Colonic mucosa (tissue), 4 donors: ENCODE data around the gene BPIFB2. TPM values are rescaled to one million over a fixed set of nuclear protein-coding genes. Genes with fewer than 3 reads are reported as not detected.

Source experiments
- DNase-seq: peaks from one replicate; pipeline ENCODE4 v3.0.0-alpha.2; 2020
- H3K27ac ChIP-seq: fragments of 200-600 bp; one replicate; pipeline ENCODE4 v1.8.0; 2021
- H3K27me3 ChIP-seq: fragments of 200-600 bp; one replicate; pipeline ENCODE4 v1.8.0; 2021
- H3K36me3 ChIP-seq: fragments of 200-600 bp; one replicate; pipeline ENCODE4 v1.8.0; 2021
- H3K4me1 ChIP-seq: fragments of 200-600 bp; one replicate; pipeline ENCODE4 v1.8.0; 2021; ENCODE audit warnings: mild to moderate bottlenecking
- H3K4me3 ChIP-seq: fragments of 200-600 bp; one replicate; pipeline ENCODE4 v1.8.0; 2021
- H3K9ac ChIP-seq, 2 donors: one replicate each; pipeline ENCODE4 v1.7.0; 2013; ENCODE audit warnings: control low read depth in 2 of 2, low read depth in 2 of 2, low read length in 2 of 2
- H3K9me3 ChIP-seq: fragments of 200-600 bp; one replicate; pipeline ENCODE4 v1.8.0; 2021
- intact Hi-C: fragments of 100-400 bp; cut with DNase I; formaldehyde crosslinking; loops from one replicate; pipeline ENCODE4 v1.14.1; 2022
- total RNA-seq, 2 donors: library from RNA; stranded (reverse); fragmentation: NEBNext Ultra II Directional in 1 of 2; extraction: Animal tissue kit (Norgen Biotek cat#: 25700) in 1 of 2; gene quantifications; one replicate each; pipeline ENCODE4 v1.2.1, GENCODE V29; 2021
- TF ChIP-seq, protein P1 (sequence below): fragments of 200-600 bp; IDR thresholded peaks from one replicate; pipeline ENCODE4 v1.8.0; 2022; ENCODE audit warnings: antibody characterized with exemption, mild to moderate bottlenecking
- donor health status: healthy.
- donor health status: DM: no; HTN: no; CAD: no.
- donor health status: DM: no; HTN: no; CAD: no.

Gene BPIFB2
- total RNA-seq, 2 donors from 2014 or later, result 0.35 TPM; not detected in 1

GRCh38 chr20:33070111-33071053 is 62.9 kb downstream of the BPIFB2 start:
- H3K27me3 ChIP-seq, result no peaks in the 10 kb centered on the region
- DNase-seq, result no peak
- intact Hi-C loops, result no loop called here
- H3K36me3 ChIP-seq, result no peaks in the 10 kb centered on the region
- TF ChIP-seq, protein P1, sequence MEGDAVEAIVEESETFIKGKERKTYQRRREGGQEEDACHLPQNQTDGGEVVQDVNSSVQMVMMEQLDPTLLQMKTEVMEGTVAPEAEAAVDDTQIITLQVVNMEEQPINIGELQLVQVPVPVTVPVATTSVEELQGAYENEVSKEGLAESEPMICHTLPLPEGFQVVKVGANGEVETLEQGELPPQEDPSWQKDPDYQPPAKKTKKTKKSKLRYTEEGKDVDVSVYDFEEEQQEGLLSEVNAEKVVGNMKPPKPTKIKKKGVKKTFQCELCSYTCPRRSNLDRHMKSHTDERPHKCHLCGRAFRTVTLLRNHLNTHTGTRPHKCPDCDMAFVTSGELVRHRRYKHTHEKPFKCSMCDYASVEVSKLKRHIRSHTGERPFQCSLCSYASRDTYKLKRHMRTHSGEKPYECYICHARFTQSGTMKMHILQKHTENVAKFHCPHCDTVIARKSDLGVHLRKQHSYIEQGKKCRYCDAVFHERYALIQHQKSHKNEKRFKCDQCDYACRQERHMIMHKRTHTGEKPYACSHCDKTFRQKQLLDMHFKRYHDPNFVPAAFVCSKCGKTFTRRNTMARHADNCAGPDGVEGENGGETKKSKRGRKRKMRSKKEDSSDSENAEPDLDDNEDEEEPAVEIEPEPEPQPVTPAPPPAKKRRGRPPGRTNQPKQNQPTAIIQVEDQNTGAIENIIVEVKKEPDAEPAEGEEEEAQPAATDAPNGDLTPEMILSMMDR, result no peak
- no peaks in the 10 kb centered on the region for H3K4me1 ChIP-seq
- no peaks in the 10 kb centered on the region for H3K9me3 ChIP-seq
- H3K27ac ChIP-seq, result no peak overlapping the region
- H3K4me3 ChIP-seq, result no peak overlapping the region
- no peak overlapping the region for H3K9ac ChIP-seq

- Histone ChIP-seq H3K4me1 (no peaks in the 10 kb centered on the region), H3K36me3 (no peaks in the 10 kb centered on the region), H3K27me3 (no peaks in the 10 kb centered on the region), H3K9ac (no peak overlapping the region), H3K9me3 (no peaks in the 10 kb centered on the region), H3K27ac (no peak overlapping the region), H3K4me3 (no peak overlapping the region)
- no peak for DNase-seq
- TF ChIP-seq, protein P1, result no peak
- intact Hi-C loops, result no loop called here
Observed at GRCh38 chr20:33071198-33071597, 63.7 kb downstream of the BPIFB2 start.

DNA sequence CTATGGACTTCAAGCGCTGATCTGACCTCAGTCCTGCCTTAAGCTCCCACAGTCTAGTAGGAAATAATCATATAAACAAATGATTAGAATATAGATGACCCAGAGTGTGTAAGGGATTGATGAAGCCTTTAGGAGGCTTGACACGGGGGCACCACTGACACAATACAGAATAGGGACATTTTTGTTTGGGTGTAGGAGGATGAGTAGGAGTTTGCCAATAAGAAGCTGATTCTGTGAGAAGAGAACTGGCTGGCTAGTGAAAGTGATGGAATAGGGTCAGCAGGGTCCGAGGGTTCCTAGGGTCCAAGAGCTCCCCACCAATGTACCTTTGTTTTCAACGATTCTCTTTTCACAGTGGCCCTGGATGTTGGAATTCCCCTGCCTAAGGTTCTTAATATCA is 64.9 kb downstream of the BPIFB2 start:
- H3K27ac ChIP-seq, result no peak overlapping the region
- H3K9ac ChIP-seq, result no peak overlapping the region
- TF ChIP-seq, protein P1, result no peak
- no peak for DNase-seq
- no peaks in the 10 kb centered on the region for H3K36me3 ChIP-seq
- no peak overlapping the region for H3K4me3 ChIP-seq
- intact Hi-C loops, result no loop called here
- H3K9me3 ChIP-seq, result no peaks in the 10 kb centered on the region
- no peaks in the 10 kb centered on the region for H3K27me3 ChIP-seq
- H3K4me1 ChIP-seq, result no peaks in the 10 kb centered on the region

DNA sequence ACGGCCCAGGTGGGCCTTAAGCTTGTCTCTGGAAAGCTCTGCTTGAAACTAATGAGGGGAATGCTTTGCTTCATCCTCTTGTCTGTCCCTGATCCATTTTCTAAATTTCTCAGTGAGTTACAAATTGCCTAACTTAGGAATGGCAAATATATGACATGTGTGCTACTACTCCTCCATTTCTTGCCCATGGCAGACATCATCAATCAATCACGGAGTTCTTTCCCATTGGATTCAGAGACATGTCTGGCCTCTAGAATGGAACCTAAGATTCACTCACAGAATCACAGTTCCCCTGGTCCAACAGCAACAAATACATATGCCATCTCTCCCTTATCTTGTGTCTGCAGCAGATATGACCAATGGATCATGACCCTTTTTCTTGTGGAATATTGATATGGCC is 65.3 kb downstream of the BPIFB2 start:
- no peak for DNase-seq
- TF ChIP-seq, protein P1, result no peak
- H3K9ac ChIP-seq, result no peak overlapping the region
- H3K4me3 ChIP-seq, result no peak overlapping the region
- no peaks in the 10 kb centered on the region for H3K9me3 ChIP-seq
- H3K27ac ChIP-seq, result no peak overlapping the region
- H3K36me3 ChIP-seq, result no peaks in the 10 kb centered on the region
- intact Hi-C loops, result no loop called here
- H3K27me3 ChIP-seq, result no peaks in the 10 kb centered on the region
- H3K4me1 ChIP-seq, result no peaks in the 10 kb centered on the region

Other genes starting within 250 kb of the BPIFB2 start
- 1 to 10 TPM in 1 of 2 donors, under 1 TPM in 1; 0.80 to 3.3 TPM for gene DNMT3B, start 245.3 kb upstream of the BPIFB2 start, total RNA-seq
- gene MAPRE1, start 187.8 kb upstream of the BPIFB2 start, total RNA-seq, result 100 to 1,000 TPM in 1 of 2 donors, 10 to 100 TPM in 1; 88.7 to 101 TPM
- under 1 TPM; 0.11 to 0.72 TPM for gene EFCAB8, start 148.8 kb upstream of the BPIFB2 start, total RNA-seq
- gene SUN5, start 3.3 kb upstream of the BPIFB2 start, total RNA-seq, result not detected
- gene BPIFB6, start 23.9 kb downstream of the BPIFB2 start, total RNA-seq, result not detected
- gene BPIFB3, start 46.2 kb downstream of the BPIFB2 start, total RNA-seq, result not detected
- not detected for gene BPIFB4, start 71.9 kb downstream of the BPIFB2 start, total RNA-seq
- not detected for gene BPIFA2, start 160.5 kb downstream of the BPIFB2 start, total RNA-seq
- gene BPIFA3, start 209.6 kb downstream of the BPIFB2 start, total RNA-seq, result not detected
- not detected for gene BPIFA1, start 228.3 kb downstream of the BPIFB2 start, total RNA-seq